Peyer's patch (tissue), 4 donors: ENCODE results near the gene RAD51B.

Experiments used
- POLR2A ChIP-seq, 2 donors: fragments of 450-650 bp; IDR thresholded peaks; one replicate each; pipeline ENCODE4 v1.5.1; 2017; ENCODE audit warnings: antibody characterized with exemption in 2 of 2, mild to moderate bottlenecking in 2 of 2, moderate library complexity in 2 of 2
- TF ChIP-seq, protein P1 (sequence below), 6 experiments: fragments of 450-650 bp in 4 of 6; fragments of 200-600 bp in 2 of 6; sonication (generic) in 1 of 6; IDR thresholded peaks; one replicate each; pipeline ENCODE4 v1.5.1; 2017 to 2019; ENCODE audit warnings: antibody characterized with exemption in 6 of 6, mild to moderate bottlenecking in 3 of 6, moderate library complexity in 1 of 6

GRCh38 chr14:68013326-68013725 is 193.7 kb downstream of the RAD51B start:
- TF ChIP-seq, protein P1, sequence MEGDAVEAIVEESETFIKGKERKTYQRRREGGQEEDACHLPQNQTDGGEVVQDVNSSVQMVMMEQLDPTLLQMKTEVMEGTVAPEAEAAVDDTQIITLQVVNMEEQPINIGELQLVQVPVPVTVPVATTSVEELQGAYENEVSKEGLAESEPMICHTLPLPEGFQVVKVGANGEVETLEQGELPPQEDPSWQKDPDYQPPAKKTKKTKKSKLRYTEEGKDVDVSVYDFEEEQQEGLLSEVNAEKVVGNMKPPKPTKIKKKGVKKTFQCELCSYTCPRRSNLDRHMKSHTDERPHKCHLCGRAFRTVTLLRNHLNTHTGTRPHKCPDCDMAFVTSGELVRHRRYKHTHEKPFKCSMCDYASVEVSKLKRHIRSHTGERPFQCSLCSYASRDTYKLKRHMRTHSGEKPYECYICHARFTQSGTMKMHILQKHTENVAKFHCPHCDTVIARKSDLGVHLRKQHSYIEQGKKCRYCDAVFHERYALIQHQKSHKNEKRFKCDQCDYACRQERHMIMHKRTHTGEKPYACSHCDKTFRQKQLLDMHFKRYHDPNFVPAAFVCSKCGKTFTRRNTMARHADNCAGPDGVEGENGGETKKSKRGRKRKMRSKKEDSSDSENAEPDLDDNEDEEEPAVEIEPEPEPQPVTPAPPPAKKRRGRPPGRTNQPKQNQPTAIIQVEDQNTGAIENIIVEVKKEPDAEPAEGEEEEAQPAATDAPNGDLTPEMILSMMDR (IDR thresholded peaks at IDR 0.05) = no peak
- no peak for TF ChIP-seq POLR2A (IDR thresholded peaks at IDR 0.05)
